ENCODE data around the gene VGLL4.

VGLL4 gene

GRCh38 chr3:11547498-11547897 lies 96.2 kb downstream of the VGLL4 start:
- no peak for ATAC-seq

GRCh38 chr3:11546657-11547302 lies 96.9 kb downstream of the VGLL4 start:
- TF ChIP-seq TSHZ2 (CRISPR knock-in tag; IDR thresholded peaks at IDR 0.05) (no peak), CSDC2 (CRISPR knock-in tag; IDR thresholded peaks at IDR 0.05) (no peak), TOX (CRISPR knock-in tag; IDR thresholded peaks at IDR 0.05; ENCODE audit: borderline replicate concordance) (no peak), ZC3H10 (CRISPR knock-in tag; IDR thresholded peaks at IDR 0.05) (no peak), PATZ1 (CRISPR knock-in tag; IDR thresholded peaks at IDR 0.05; ENCODE audit: borderline replicate concordance) (no peak), TCF4 (CRISPR knock-in tag; IDR thresholded peaks at IDR 0.05; ENCODE audit: borderline replicate concordance) (no peak), BACH2 (CRISPR knock-in tag; IDR thresholded peaks at IDR 0.05; ENCODE audit: borderline replicate concordance) (no peak), ARNTL (CRISPR knock-in tag; IDR thresholded peaks at IDR 0.05; ENCODE audit: borderline replicate concordance, low read depth) (no peak), ESRRG (CRISPR knock-in tag; IDR thresholded peaks at IDR 0.05) (no peak), PPARA (CRISPR knock-in tag; IDR thresholded peaks at IDR 0.05; ENCODE audit: borderline replicate concordance) (no peak), ISL1 (CRISPR knock-in tag; IDR thresholded peaks at IDR 0.05) (no peak), ZFP30 (CRISPR knock-in tag; IDR thresholded peaks at IDR 0.05) (no peak), POU6F1 (CRISPR knock-in tag; IDR thresholded peaks at IDR 0.05; ENCODE audit: borderline replicate concordance, low read depth) (no peak), CREB5 (CRISPR knock-in tag; IDR thresholded peaks at IDR 0.05; ENCODE audit: low read depth) (no peak), ZNF565 (CRISPR knock-in tag; conservative IDR thresholded peaks at IDR 0.05; ENCODE audit: low read depth) (no peak)
- no peak for ATAC-seq

More at GRCh38 chr3:11547498-11547897, 96.2 kb downstream of the VGLL4 start:
- TF ChIP-seq TCF4 (CRISPR knock-in tag; IDR thresholded peaks at IDR 0.05; ENCODE audit: borderline replicate concordance) = no peak
- no peak for TF ChIP-seq GLIS3 (CRISPR knock-in tag; IDR thresholded peaks at IDR 0.05)
- no peak for TF ChIP-seq ZFP3 (CRISPR knock-in tag; IDR thresholded peaks at IDR 0.05)
- no peak for TF ChIP-seq ZNF8 (CRISPR knock-in tag; IDR thresholded peaks at IDR 0.05)
- TF ChIP-seq CSDC2 (CRISPR knock-in tag; IDR thresholded peaks at IDR 0.05) = no peak
- no peak for TF ChIP-seq PPARA (CRISPR knock-in tag; IDR thresholded peaks at IDR 0.05; ENCODE audit: borderline replicate concordance)
- no peak for TF ChIP-seq ZNF565 (CRISPR knock-in tag; conservative IDR thresholded peaks at IDR 0.05; ENCODE audit: low read depth)
- TF ChIP-seq POU6F1 (CRISPR knock-in tag; IDR thresholded peaks at IDR 0.05; ENCODE audit: borderline replicate concordance, low read depth) = no peak
- no peak for TF ChIP-seq TOX (CRISPR knock-in tag; IDR thresholded peaks at IDR 0.05; ENCODE audit: borderline replicate concordance)
- TF ChIP-seq OSR1 (CRISPR knock-in tag; IDR thresholded peaks at IDR 0.05) = no peak
- no peak for TF ChIP-seq PATZ1 (CRISPR knock-in tag; IDR thresholded peaks at IDR 0.05; ENCODE audit: borderline replicate concordance)

Data from SK-N-SH treated with all-trans-retinoic acid at 6 μM for 48 hours (cell line).